GM21737 (cell line): Measurements from ENCODE around the gene ATAD3B.
"Not testable (repeated sequence)": the region's sequence is repeated elsewhere in the genome, so short reads cannot be mapped to it uniquely, and the experiment has no call there.

Experiments used
- ATAC-seq: cut with Tn5 transposase; IDR thresholded peaks from one replicate; pipeline ENCODE4 v1.9.1; 2021; ENCODE audit warnings: mild to moderate bottlenecking, moderate library complexity; ENCODE audit not compliant: unreplicated experiment

The ATAD3B gene

GRCh38 chr1:1529936-1530335, 58.4 kb downstream of the ATAD3B start:
- no peak for ATAC-seq

GRCh38 chr1:1531947-1532346, 60.4 kb downstream of the ATAD3B start:
- no peak for ATAC-seq

GRCh38 chr1:1533176-1533893, 61.8 kb downstream of the ATAD3B start:
- ATAC-seq, result not testable (repeated sequence)

- not testable (repeated sequence) for ATAC-seq
Observed at GRCh38 chr1:1533894-1534291, 62.3 kb downstream of the ATAD3B start.

- no peak for ATAC-seq
Observed at GRCh38 chr1:1534401-1535154, 63.0 kb downstream of the ATAD3B start.

- no peak for ATAC-seq
Observed at GRCh38 chr1:1535201-1536018, 63.8 kb downstream of the ATAD3B start.

- no peak for ATAC-seq
Observed at GRCh38 chr1:1536019-1536937, 64.7 kb downstream of the ATAD3B start.

- no peak for ATAC-seq
Observed at GRCh38 chr1:1536938-1537546, 65.5 kb downstream of the ATAD3B start.

GRCh38 chr1:1537626-1538250, 66.2 kb downstream of the ATAD3B start:
- no peak for ATAC-seq

GRCh38 chr1:1538334-1538733, 66.8 kb downstream of the ATAD3B start:
- no peak for ATAC-seq

GRCh38 chr1:1538989-1539309, 67.4 kb downstream of the ATAD3B start:
- no peak for ATAC-seq

GRCh38 chr1:1539310-1540089, 67.9 kb downstream of the ATAD3B start:
- no peak for ATAC-seq

GRCh38 chr1:1540090-1540817, 68.7 kb downstream of the ATAD3B start, which contains the start of gene TMEM240:
TSS of gene TMEM240 (minus strand) at chr1:1540624. CDS start at chr1:1540346, 278 bp downstream.
- ATAC-seq, result no peak

- no peak for ATAC-seq
Observed at GRCh38 chr1:1540818-1541628, 69.5 kb downstream of the ATAD3B start.

GRCh38 chr1:1541956-1542765, 70.6 kb downstream of the ATAD3B start:
- no peak for ATAC-seq
